ENCODE results near the gene TSHZ2.
A peak's percentile ranks its signal among the peaks of the same experiment; 100 is the strongest.

The TSHZ2 gene, protein sequence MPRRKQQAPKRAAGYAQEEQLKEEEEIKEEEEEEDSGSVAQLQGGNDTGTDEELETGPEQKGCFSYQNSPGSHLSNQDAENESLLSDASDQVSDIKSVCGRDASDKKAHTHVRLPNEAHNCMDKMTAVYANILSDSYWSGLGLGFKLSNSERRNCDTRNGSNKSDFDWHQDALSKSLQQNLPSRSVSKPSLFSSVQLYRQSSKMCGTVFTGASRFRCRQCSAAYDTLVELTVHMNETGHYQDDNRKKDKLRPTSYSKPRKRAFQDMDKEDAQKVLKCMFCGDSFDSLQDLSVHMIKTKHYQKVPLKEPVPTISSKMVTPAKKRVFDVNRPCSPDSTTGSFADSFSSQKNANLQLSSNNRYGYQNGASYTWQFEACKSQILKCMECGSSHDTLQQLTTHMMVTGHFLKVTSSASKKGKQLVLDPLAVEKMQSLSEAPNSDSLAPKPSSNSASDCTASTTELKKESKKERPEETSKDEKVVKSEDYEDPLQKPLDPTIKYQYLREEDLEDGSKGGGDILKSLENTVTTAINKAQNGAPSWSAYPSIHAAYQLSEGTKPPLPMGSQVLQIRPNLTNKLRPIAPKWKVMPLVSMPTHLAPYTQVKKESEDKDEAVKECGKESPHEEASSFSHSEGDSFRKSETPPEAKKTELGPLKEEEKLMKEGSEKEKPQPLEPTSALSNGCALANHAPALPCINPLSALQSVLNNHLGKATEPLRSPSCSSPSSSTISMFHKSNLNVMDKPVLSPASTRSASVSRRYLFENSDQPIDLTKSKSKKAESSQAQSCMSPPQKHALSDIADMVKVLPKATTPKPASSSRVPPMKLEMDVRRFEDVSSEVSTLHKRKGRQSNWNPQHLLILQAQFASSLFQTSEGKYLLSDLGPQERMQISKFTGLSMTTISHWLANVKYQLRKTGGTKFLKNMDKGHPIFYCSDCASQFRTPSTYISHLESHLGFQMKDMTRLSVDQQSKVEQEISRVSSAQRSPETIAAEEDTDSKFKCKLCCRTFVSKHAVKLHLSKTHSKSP (N-terminal part only)

GRCh38 chr20:52972190-52972937, at the start of gene TSHZ2:
Gene TSHZ2, plus strand, starts transcription at chr20:52972358. Its CDS starts 936 bp downstream, at chr20:52973294.
- peak; percentile 64 for DNase-seq

- no peak for DNase-seq
Measured at GRCh38 chr20:52922436-52922835, 49.7 kb upstream of the TSHZ2 start.

DNA sequence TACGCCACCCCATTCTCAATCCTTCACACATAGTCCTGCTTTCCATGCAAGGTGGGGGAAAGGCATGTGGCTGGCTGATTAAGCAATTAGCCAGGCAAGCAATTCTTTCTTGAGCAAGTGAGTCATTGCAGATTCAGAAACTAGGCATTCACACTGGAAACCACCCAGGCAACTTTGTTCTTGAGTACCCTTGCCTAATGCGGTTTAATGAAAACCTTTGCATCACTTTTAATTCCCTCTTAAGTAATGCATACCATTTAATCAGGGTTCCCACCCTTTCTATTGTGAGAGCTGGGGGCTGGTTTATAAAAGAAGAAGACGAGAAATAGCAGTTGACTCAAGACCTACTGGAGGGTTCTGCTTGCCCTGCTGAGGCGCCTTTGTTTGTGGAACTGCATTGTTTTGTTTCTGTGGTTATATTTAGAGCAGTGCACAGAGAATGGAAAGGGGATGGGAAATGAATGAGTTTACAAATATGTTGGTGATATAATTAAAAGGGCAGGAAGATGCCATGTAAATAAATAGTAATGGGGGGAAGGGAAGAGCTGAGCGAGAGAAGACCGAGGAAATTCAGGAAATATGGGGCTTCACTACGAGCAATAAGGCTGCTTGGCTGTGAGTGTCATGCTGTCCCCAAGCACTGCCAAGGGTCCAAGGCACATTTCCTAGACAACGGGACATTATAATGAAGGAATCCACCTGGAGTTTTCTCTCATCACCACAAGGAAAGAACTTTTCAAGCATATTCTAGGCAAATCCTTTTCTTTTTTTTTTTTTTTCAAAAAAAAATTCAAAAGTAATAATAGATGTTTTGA, 48.8 kb upstream of the TSHZ2 start:
- no peak for DNase-seq

- no peak for DNase-seq
Measured at GRCh38 chr20:52924411-52925271, 47.5 kb upstream of the TSHZ2 start.

GRCh38 chr20:52926505-52926904, 45.7 kb upstream of the TSHZ2 start:
- no peak for DNase-seq

GRCh38 chr20:52933867-52934266, 38.3 kb upstream of the TSHZ2 start:
- DNase-seq: no peak

GRCh38 chr20:52936351-52937340, 35.5 kb upstream of the TSHZ2 start:
- DNase-seq: no peak

GRCh38 chr20:52937591-52938100, 34.5 kb upstream of the TSHZ2 start:
- DNase-seq: no peak

DNA sequence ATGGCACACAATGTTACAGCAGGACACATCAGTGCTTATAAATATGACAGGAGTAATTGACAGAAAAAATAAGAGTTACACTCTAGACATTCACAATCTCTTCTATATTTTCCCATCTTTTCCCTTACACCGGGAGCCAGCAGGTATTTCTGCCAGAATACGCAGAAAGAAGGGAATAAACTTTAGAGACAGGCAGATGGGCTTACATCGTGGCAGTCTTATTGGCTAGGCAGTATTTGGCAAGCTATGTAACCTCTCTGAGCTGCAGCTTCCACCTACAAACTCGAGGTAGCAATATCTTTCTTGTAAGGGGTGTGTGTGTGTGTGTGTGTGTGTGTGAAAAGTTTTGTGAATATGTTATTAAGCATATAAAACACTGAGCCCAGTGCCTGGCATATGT, 33.0 kb upstream of the TSHZ2 start:
- DNase-seq: no peak

- no peak for DNase-seq
Measured at GRCh38 chr20:52941808-52942207, 30.4 kb upstream of the TSHZ2 start.

- DNase-seq: no peak
Measured at GRCh38 chr20:52943185-52943841, 28.8 kb upstream of the TSHZ2 start.

- DNase-seq: no peak
Measured at GRCh38 chr20:52945268-52945667, 26.9 kb upstream of the TSHZ2 start.

DNA sequence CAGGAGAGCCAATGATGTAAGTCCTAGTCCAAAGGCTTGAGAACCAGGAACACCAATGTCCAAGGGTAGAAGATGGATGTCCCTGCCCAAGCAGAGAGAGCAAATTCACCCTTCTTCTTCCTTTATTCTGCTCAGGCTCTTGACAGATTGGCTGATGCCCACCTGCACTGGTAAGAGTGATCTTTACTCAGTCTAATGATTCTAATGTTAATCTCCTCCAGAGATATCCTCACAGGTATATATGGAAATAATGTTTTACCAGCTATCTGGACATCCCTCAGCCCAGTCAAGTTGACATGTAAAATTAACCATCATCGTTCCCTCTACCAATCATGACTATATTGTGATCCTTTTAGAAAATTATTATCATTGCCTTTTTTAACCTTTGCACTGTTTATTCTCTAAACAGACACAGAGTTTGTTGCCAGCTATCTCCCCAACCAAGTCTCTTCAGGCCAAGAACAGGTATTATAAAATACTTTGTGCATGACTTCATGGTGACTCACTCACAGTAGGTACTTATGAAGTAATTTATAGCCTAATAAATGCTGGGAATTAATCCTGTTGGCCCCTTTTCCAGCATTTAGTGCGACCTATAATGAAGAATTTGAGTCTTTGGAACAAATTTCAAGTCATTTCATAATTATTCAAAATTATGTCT, 26.2 kb upstream of the TSHZ2 start:
- DNase-seq: no peak

DNA sequence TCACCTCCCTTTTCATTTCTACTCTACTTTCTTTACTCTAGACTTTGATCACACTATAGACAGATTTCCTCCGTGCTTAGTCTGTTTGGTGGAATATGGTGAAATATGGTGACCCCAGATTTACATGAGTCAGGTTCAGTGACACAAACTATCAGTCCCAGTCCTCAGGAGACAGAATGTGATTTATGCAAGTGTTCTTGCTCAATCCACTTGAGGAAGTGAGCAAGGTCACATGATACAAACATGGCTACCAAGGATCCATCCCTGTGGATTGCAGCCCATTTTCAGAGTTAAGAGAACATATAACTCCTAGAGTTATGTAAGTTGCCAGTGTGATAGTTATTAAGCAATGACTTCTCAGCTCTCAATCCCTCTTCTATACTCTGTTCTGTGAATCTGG, 23.7 kb upstream of the TSHZ2 start:
- no peak for DNase-seq

- DNase-seq: no peak
Measured at GRCh38 chr20:52953020-52953419, 19.1 kb upstream of the TSHZ2 start.

GRCh38 chr20:52954849-52955248, 17.3 kb upstream of the TSHZ2 start:
- DNase-seq: no peak

- no peak for DNase-seq
Measured at GRCh38 chr20:52958211-52958610, 13.9 kb upstream of the TSHZ2 start.

DNA sequence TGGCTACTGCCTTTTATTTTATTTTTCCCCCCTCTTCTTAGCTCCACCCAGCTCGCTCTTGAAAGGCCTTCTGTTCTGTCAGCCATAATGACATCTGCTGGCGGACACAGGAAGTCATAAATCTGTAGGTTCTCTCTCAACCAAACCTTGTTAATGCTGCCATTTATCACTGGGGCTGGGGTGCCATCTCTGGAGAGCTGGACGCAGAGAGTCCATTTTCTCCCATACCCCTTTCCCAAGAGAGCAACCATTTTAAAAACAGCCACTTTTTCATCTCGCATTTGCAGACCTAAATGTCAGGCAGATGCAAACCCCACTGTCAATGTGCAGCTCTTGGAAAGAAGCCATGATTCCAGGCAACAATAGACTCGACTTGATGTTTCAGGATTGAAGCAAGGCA, 13.0 kb upstream of the TSHZ2 start:
- no peak for DNase-seq

Data from CD4-positive, alpha-beta T cell treated with Interleukin-6 for 4 hours (primary cell).